ENCODE results near the gene MRRF.

GRCh38 chr9:122220673-122221182 is 44.0 kb upstream of the MRRF start:
- TF ChIP-seq ELK1 (IDR thresholded peaks at IDR 0.05; ENCODE audit: borderline replicate concordance, low read depth, low read length) = no peak
- TF ChIP-seq CTCF (conservative IDR thresholded peaks at IDR 0.05; ENCODE audit: low read depth, low read length) = no peak
- TF ChIP-seq RFX5 (IDR thresholded peaks at IDR 0.05; ENCODE audit: low read depth, low read length) = no peak
- no peak for TF ChIP-seq POLR2A (IDR thresholded peaks at IDR 0.05; ENCODE audit: low read depth, low read length)

Data from IMR-90 (cell line).